Body of pancreas (tissue), 4 donors: ENCODE results near the gene YKT6. TPM values are rescaled to one million over a fixed set of nuclear protein-coding genes. Genes with fewer than 3 reads are reported as not detected.
A peak's percentile ranks its signal among the peaks of the same experiment; 100 is the strongest.
"Not testable (repeated sequence)": the region's sequence is repeated elsewhere in the genome, so short reads cannot be mapped to it uniquely, and the experiment has no call there.

Source experiments
- ATAC-seq: fragments of 150-250 bp; one replicate; pipeline ENCODE4 v1.9.1; 2016
- DNase-seq, 4 donors: peaks; one replicate each; pipeline ENCODE4 v3.0.0-alpha.2; 2019
- H3K27ac ChIP-seq, 4 donors: fragments of 200-600 bp; sonication (generic); 1 replicate in 3 of 4; 2 replicates in 1 of 4; pipeline versions ENCODE4 v1.5.1 to v1.6.1; 2016 to 2019; ENCODE audit warnings: mild to moderate bottlenecking in 1 of 4, mixed read lengths in 1 of 4, moderate library complexity in 1 of 4
- H3K27me3 ChIP-seq, 2 donors: fragments of 200-600 bp; sonication (generic); one replicate each; pipeline ENCODE4 v1.6.0; 2016; ENCODE audit warnings: mild to moderate bottlenecking in 1 of 2
- H3K36me3 ChIP-seq, 2 donors: fragments of 200-600 bp; sonication (generic); replicated peaks in 1 of 2; 2 replicates each; pipeline ENCODE4 v1.5.1; 2016; ENCODE audit warnings: low read depth in 2 of 2; ENCODE audit not compliant: insufficient read depth in 1 of 2
- H3K4me1 ChIP-seq: fragments of 200-600 bp; sonication (generic); one replicate; pipeline ENCODE4 v1.6.0; 2016
- H3K4me3 ChIP-seq, 2 donors: fragments of 200-600 bp; sonication (generic); 1 replicate in 1 of 2; 2 replicates in 1 of 2; pipeline ENCODE4 v1.5.1; 2016 to 2019
- H3K9me3 ChIP-seq, 3 donors: fragments of 200-600 bp; sonication (generic); 1 replicate in 2 of 3; 2 replicates in 1 of 3; pipeline ENCODE4 v1.5.1; 2016
- POLR2A ChIP-seq, 3 donors: fragments of 450-650 bp; IDR thresholded peaks; one replicate each; pipeline ENCODE4 v1.6.1; 2016; ENCODE audit warnings: antibody characterized with exemption in 3 of 3, mild to moderate bottlenecking in 2 of 3
- WGBS, 2 donors: methylation state at CpG; one replicate each; pipeline ENCODE4 v1.1.5; 2017; 5-methylcytosine and 5-hydroxymethylcytosine counted together
- intact Hi-C: fragments of 100-400 bp; cut with DNase I; formaldehyde crosslinking; loops from one replicate; pipeline ENCODE4 v1.15.1; 2023
- total RNA-seq, 2 donors: library from RNA; depleted of rRNA; stranded (reverse); fragments of >200 nt; gene quantifications; one replicate each; pipeline ENCODE4 v1.1.0, GENCODE V29; 2016
- TF ChIP-seq, protein P1 (sequence below), 7 experiments: fragments of 450-650 bp in 4 of 7; fragments of 200-600 bp in 3 of 7; sonication (generic) in 3 of 7; IDR thresholded peaks; one replicate each; pipeline ENCODE4 v1.5.1; 2016 to 2019; ENCODE audit warnings: antibody characterized with exemption in 7 of 7

Gene YKT6
- total RNA-seq, 2 donors from 2014 or later = 37.6 to 55.4 TPM

DNA sequence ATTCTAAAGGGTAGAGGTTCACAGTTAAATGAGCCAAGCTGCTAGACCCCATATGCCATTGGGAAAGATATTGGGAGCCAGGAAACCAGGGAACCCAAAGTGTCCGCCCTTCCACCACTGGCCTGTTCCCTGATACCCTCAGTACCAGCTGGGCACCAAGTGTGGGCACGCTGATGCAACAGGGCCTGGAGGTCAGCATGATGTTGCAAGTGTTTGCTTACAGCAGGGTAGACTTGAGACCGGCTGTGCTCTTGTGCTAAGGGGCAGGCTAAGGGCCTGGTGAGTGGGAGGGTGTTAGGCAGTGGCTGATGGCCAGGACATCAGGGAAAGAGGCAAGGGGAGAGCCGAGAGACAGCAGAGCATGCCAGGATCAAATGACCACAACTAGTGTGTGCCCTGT, 38.6 kb upstream of the YKT6 start:
- intact Hi-C loops = no loop called here
- Histone ChIP-seq H3K4me1 (no peaks in the 10 kb centered on the region), H3K36me3 (no peaks in the 10 kb centered on the region), H3K9me3 (no peaks in the 10 kb centered on the region), H3K27ac (no peak overlapping the region), H3K27me3 (no peaks in the 10 kb centered on the region), H3K4me3 (no peak overlapping the region)
- ATAC-seq = no peak
- TF ChIP-seq POLR2A (IDR thresholded peaks at IDR 0.05) = no peak
- TF ChIP-seq, protein P1, sequence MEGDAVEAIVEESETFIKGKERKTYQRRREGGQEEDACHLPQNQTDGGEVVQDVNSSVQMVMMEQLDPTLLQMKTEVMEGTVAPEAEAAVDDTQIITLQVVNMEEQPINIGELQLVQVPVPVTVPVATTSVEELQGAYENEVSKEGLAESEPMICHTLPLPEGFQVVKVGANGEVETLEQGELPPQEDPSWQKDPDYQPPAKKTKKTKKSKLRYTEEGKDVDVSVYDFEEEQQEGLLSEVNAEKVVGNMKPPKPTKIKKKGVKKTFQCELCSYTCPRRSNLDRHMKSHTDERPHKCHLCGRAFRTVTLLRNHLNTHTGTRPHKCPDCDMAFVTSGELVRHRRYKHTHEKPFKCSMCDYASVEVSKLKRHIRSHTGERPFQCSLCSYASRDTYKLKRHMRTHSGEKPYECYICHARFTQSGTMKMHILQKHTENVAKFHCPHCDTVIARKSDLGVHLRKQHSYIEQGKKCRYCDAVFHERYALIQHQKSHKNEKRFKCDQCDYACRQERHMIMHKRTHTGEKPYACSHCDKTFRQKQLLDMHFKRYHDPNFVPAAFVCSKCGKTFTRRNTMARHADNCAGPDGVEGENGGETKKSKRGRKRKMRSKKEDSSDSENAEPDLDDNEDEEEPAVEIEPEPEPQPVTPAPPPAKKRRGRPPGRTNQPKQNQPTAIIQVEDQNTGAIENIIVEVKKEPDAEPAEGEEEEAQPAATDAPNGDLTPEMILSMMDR (IDR thresholded peaks at IDR 0.05) = no peak
- 81 to 91% methylated on average over 4 of the region's 4 CpGs for WGBS, 2 donors
- peak in 1 of 4 donors; percentile 11 for DNase-seq

DNA sequence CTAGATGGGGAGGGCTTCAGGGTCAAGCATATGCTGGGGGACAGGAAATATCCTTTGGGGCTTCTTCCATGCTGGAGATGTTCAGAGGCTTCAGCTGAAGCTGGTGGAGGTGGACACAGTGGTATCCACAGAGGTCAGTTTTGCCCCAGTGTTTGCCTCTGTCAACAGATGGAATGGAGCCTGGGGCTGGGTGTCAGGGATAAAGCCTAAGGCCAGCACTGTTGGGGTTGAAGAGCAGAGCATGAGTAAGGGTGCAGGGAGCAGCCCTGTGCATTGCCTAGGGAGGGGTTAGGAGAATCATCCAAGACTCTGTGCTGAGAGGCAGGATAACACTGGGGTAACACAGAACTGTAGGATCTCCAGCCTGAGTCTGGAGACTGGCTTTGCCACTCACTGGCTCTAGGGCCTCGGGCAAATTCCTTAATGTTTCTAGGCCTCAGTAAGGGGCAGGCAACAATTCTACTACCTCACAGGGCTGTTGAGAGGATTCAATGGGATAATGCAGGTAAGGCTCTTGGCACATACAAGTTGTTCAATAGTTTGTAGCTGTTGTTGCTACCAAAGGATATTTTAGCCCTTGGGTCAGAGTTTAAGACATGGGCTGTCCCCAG, 37.9 kb upstream of the YKT6 start:
- intact Hi-C loops = no loop called here
- Histone ChIP-seq H3K9me3 (no peaks in the 10 kb centered on the region), H3K27me3 (no peaks in the 10 kb centered on the region), H3K27ac (no peak overlapping the region), H3K36me3 (no peaks in the 10 kb centered on the region), H3K4me1 (no peaks in the 10 kb centered on the region), H3K4me3 (no peak overlapping the region)
- TF ChIP-seq POLR2A (IDR thresholded peaks at IDR 0.05) = no peak
- TF ChIP-seq, protein P1 (IDR thresholded peaks at IDR 0.05) = no peak
- DNase-seq (no peak), ATAC-seq (no peak)
- 63 to 75% methylated on average over 1 of the region's 1 CpG for WGBS, 2 donors

DNA sequence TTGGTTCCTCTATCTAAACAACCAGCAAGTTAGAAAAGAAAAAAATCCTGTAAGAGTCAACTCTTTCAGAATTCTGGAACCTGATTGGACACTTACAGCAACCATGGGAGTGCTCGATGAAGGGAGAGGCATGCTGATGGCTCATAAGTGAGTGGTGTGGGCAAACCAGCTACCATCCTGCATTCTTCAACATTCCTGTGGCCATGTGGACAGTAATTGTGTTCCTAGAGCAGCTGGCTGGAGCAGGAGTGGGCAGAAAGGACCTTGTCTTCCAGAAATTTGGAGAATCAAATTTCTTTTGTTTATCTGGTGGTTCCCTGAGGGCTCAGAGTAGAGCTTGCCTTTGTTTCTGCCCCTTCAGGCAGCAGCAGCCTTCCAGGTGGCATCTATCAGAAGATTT, 37.2 kb upstream of the YKT6 start:
- no peaks in the 10 kb centered on the region for H3K36me3 ChIP-seq
- DNase-seq (no peak), ATAC-seq (no peak)
- no peaks in the 10 kb centered on the region for H3K9me3 ChIP-seq
- no peak for TF ChIP-seq POLR2A (IDR thresholded peaks at IDR 0.05)
- TF ChIP-seq, protein P1 (IDR thresholded peaks at IDR 0.05) = no peak
- H3K27me3 ChIP-seq = no peaks in the 10 kb centered on the region
- H3K4me3 ChIP-seq = no peak overlapping the region
- WGBS, 2 donors = 31 to 41% methylated on average over 1 of the region's 1 CpG
- intact Hi-C loops = no loop called here
- no peak overlapping the region for H3K27ac ChIP-seq
- H3K4me1 ChIP-seq = no peaks in the 10 kb centered on the region

DNA sequence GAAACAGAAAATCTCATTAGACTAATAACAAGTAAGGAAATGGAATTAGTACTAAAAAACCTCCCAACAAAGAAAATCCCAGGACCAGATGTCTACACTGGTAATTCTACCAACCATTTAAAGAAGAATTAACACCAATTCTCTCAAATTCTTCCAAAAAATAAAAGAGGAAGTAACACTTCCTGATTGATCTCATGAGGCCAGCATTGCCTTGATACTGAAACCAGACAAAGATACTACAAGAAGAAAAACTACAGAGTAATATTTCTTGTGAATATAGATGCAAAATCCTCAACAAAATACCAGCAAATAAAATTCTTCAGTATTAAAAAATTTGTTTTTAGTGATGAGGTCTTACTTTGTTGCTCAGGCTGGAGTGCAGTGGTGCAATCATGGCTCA, 32.9 kb upstream of the YKT6 start:
- Histone ChIP-seq H3K27me3 (no peaks in the 10 kb centered on the region), H3K4me1 (no peaks in the 10 kb centered on the region), H3K27ac (no peak overlapping the region), H3K36me3 (no peaks in the 10 kb centered on the region), H3K9me3 (no peaks in the 10 kb centered on the region), H3K4me3 (no peak overlapping the region)
- DNase-seq = no peak
- intact Hi-C loops = no loop called here
- TF ChIP-seq POLR2A (IDR thresholded peaks at IDR 0.05) = no peak
- TF ChIP-seq, protein P1 (IDR thresholded peaks at IDR 0.05) = no peak
- ATAC-seq = no peak

DNA sequence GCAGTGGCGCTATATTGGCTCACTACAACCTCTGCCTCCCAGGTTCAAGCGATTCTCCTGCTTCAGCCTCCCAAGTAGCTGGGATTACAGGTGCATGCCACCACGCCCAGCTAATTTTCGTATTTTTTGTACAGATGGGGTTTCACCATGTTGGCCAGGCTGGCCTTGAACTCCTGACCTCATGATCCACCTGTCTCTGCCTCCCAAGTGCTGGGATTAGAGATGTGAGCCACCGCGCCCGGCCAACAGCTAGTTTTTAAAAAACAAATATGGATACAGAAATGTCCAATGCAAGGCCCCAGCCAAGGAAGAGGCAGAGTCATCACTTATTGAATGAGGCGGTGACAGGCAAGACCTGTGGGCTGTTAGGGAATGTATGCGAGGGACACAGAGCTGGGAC, 28.9 kb upstream of the YKT6 start:
- intact Hi-C loops, DNase-seq, H3K4me1 ChIP-seq, H3K9me3 ChIP-seq, H3K36me3 ChIP-seq, ATAC-seq, H3K27ac ChIP-seq, H3K4me3 ChIP-seq, H3K27me3 ChIP-seq: not testable (repeated sequence)
- 90 to 93% methylated on average over 9 of the region's 9 CpGs for WGBS, 2 donors
